Immature natural killer cell (primary cell): ENCODE data around the gene ASCC2. TPM values are rescaled to one million over a fixed set of nuclear protein-coding genes. Genes with fewer than 3 reads are reported as not detected.
A peak's percentile ranks its signal among the peaks of the same experiment; 100 is the strongest.

Source experiments
- DNase-seq, 3 donors: peaks; one replicate each; pipeline ENCODE4 v3.0.0; 2022; ENCODE audit warnings: mixed read lengths in 1 of 3
- H3K27ac Mint-ChIP-seq, 6 donors: one replicate each; pipeline ENCODE4 v1.8.0; 2020; ENCODE audit warnings: mixed read lengths in 6 of 6, mild to moderate bottlenecking in 5 of 6, inconsistent platforms in 4 of 6, moderate library complexity in 3 of 6
- H3K27me3 Mint-ChIP-seq, 3 donors: one replicate each; pipeline ENCODE4 v1.8.0; 2020 to 2021; ENCODE audit warnings: low read depth in 3 of 3, mild to moderate bottlenecking in 3 of 3, mixed read lengths in 3 of 3, moderate library complexity in 3 of 3, inconsistent platforms in 1 of 3
- H3K36me3 Mint-ChIP-seq, 3 donors: one replicate each; pipeline ENCODE4 v1.8.0; 2020; ENCODE audit warnings: mixed read lengths in 3 of 3, inconsistent platforms in 2 of 3, mild to moderate bottlenecking in 2 of 3
- H3K4me1 Mint-ChIP-seq, 2 donors: one replicate each; pipeline ENCODE4 v1.8.0; 2020; ENCODE audit warnings: inconsistent platforms in 2 of 2, mild to moderate bottlenecking in 2 of 2, mixed read lengths in 2 of 2, moderate library complexity in 1 of 2
- H3K4me3 Mint-ChIP-seq, 5 donors: one replicate each; pipeline ENCODE4 v1.8.0; 2020; ENCODE audit warnings: mild to moderate bottlenecking in 5 of 5, mixed read lengths in 5 of 5, inconsistent platforms in 3 of 5, moderate library complexity in 3 of 5
- H3K9me3 Mint-ChIP-seq, 6 donors: one replicate each; pipeline ENCODE4 v1.8.0; 2020; ENCODE audit warnings: mild to moderate bottlenecking in 6 of 6, mixed read lengths in 6 of 6, inconsistent platforms in 4 of 6, moderate library complexity in 3 of 6
- polyA plus RNA-seq, 3 donors: library from polyadenylated mRNA; unstranded; fragments of 300-500 nt; fragmentation: Illumina TruSeq; gene quantifications; one replicate each; pipeline ENCODE4 v1.2.3, GENCODE V29; 2021

Gene ASCC2
- polyA plus RNA-seq, 3 donors from 2014 or later, result 31.2 to 70.8 (median 40.8) TPM

- H3K36me3 Mint-ChIP-seq, result peaks cover 8 to 18% (median 12%) of the 10 kb centered on the region in 3 donors
- H3K27ac Mint-ChIP-seq, result peak overlapping the region in 1 of 6 donors; percentile 68
- H3K4me1 Mint-ChIP-seq, result no peaks in the 10 kb centered on the region
- no peak for DNase-seq
- no peaks in the 10 kb centered on the region for H3K9me3 Mint-ChIP-seq
- no peaks in the 10 kb centered on the region for H3K27me3 Mint-ChIP-seq
- no peak overlapping the region for H3K4me3 Mint-ChIP-seq
Measured at GRCh38 chr22:29786031-29786430, 52.0 kb downstream of the ASCC2 start.

GRCh38 chr22:29784451-29785361 lies 53.4 kb downstream of the ASCC2 start:
- no peak for DNase-seq
- Mint-ChIP-seq H3K36me3 (peaks cover 4 to 12% (median 12%) of the 10 kb centered on the region in 3 donors), H3K9me3 (no peaks in the 10 kb centered on the region), H3K4me1 (no peaks in the 10 kb centered on the region), H3K27ac (no peak overlapping the region), H3K4me3 (no peak overlapping the region), H3K27me3 (no peaks in the 10 kb centered on the region)

- no peak for DNase-seq
- no peaks in the 10 kb centered on the region for H3K27me3 Mint-ChIP-seq
- H3K4me3 Mint-ChIP-seq, result no peak overlapping the region
- H3K4me1 Mint-ChIP-seq, result no peaks in the 10 kb centered on the region
- H3K36me3 Mint-ChIP-seq, result peaks cover 0 to 4% (median 2%) of the 10 kb centered on the region in 3 donors
- H3K27ac Mint-ChIP-seq, result no peak overlapping the region
- no peaks in the 10 kb centered on the region for H3K9me3 Mint-ChIP-seq
Measured at GRCh38 chr22:29782061-29782845, 55.8 kb downstream of the ASCC2 start.

- DNase-seq, result no peak
- H3K36me3 Mint-ChIP-seq, result no peaks in the 10 kb centered on the region
- H3K27me3 Mint-ChIP-seq, result no peaks in the 10 kb centered on the region
- no peaks in the 10 kb centered on the region for H3K9me3 Mint-ChIP-seq
- no peaks in the 10 kb centered on the region for H3K4me1 Mint-ChIP-seq
- no peak overlapping the region for H3K4me3 Mint-ChIP-seq
- H3K27ac Mint-ChIP-seq, result peak overlapping the region in 1 of 6 donors; percentile 1
Measured at GRCh38 chr22:29780748-29781676, 57.1 kb downstream of the ASCC2 start.

- Mint-ChIP-seq H3K27me3 (peaks cover 0 to 2% (median 0%) of the 10 kb centered on the region in 3 donors), H3K9me3 (no peaks in the 10 kb centered on the region), H3K4me1 (no peaks in the 10 kb centered on the region), H3K4me3 (no peak overlapping the region), H3K27ac (no peak overlapping the region), H3K36me3 (no peaks in the 10 kb centered on the region)
- DNase-seq, result no peak
Measured at GRCh38 chr22:29780220-29780619, 57.9 kb downstream of the ASCC2 start.

- Mint-ChIP-seq H3K9me3 (no peaks in the 10 kb centered on the region), H3K4me3 (no peak overlapping the region), H3K27ac (no peak overlapping the region), H3K27me3 (peaks cover 0 to 2% (median 0%) of the 10 kb centered on the region in 3 donors), H3K36me3 (no peaks in the 10 kb centered on the region), H3K4me1 (peaks cover 7 to 18% of the 10 kb centered on the region in 2 donors)
- DNase-seq, result no peak
Measured at GRCh38 chr22:29773233-29773632, 64.8 kb downstream of the ASCC2 start.

- Mint-ChIP-seq H3K4me3 (no peak overlapping the region), H3K36me3 (no peaks in the 10 kb centered on the region), H3K27ac (peak overlapping the region in 1 of 6 donors; percentile 9), H3K4me1 (peaks cover 17 to 28% of the 10 kb centered on the region in 2 donors), H3K9me3 (no peaks in the 10 kb centered on the region), H3K27me3 (peaks cover 0 to 2% (median 0%) of the 10 kb centered on the region in 3 donors)
- no peak for DNase-seq
Measured at GRCh38 chr22:29772170-29772641, 65.9 kb downstream of the ASCC2 start.

- no peaks in the 10 kb centered on the region for H3K36me3 Mint-ChIP-seq
- no peak overlapping the region for H3K4me3 Mint-ChIP-seq
- H3K4me1 Mint-ChIP-seq, result peaks cover 36 to 49% of the 10 kb centered on the region in 2 donors
- peaks cover 0 to 3% (median 0%) of the 10 kb centered on the region in 3 donors for H3K27me3 Mint-ChIP-seq
- DNase-seq, result no peak
- no peaks in the 10 kb centered on the region for H3K9me3 Mint-ChIP-seq
- no peak overlapping the region for H3K27ac Mint-ChIP-seq
Measured at GRCh38 chr22:29769723-29770321, 68.3 kb downstream of the ASCC2 start.

GRCh38 chr22:29768052-29768693 lies 69.9 kb downstream of the ASCC2 start:
- H3K27ac Mint-ChIP-seq, result peak overlapping the region; percentile 94 to 99 (median 98)
- H3K36me3 Mint-ChIP-seq, result no peaks in the 10 kb centered on the region
- H3K4me1 Mint-ChIP-seq, result peaks cover 36 to 49% of the 10 kb centered on the region in 2 donors

GRCh38 chr22:29767171-29768051 lies 70.7 kb downstream of the ASCC2 start, which contains the start of gene UQCR10:
Gene UQCR10 (plus strand): TSS chr22:29767369. CDS start chr22:29767399, 30 bp downstream.
- peak within 1 kb of the TSS; percentile 98 to 100 (median 99) for H3K4me3 Mint-ChIP-seq
- no peaks in the 10 kb centered on the region for H3K9me3 Mint-ChIP-seq
- no peaks in the 10 kb centered on the region for H3K36me3 Mint-ChIP-seq
- peak; percentile 89 to 93 (median 93) for DNase-seq
- peak within 1 kb of the TSS; percentile 94 to 99 (median 98) for H3K27ac Mint-ChIP-seq
- H3K27me3 Mint-ChIP-seq, result peaks cover 0 to 3% (median 0%) of the 10 kb centered on the region in 3 donors
- peaks cover 36 to 49% of the 10 kb centered on the region in 2 donors for H3K4me1 Mint-ChIP-seq

More at GRCh38 chr22:29768052-29768693, 69.9 kb downstream of the ASCC2 start:
- Mint-ChIP-seq H3K9me3 (no peaks in the 10 kb centered on the region), H3K4me3 (peak overlapping the region; percentile 98 to 100 (median 99)), H3K27me3 (peaks cover 0 to 3% (median 0%) of the 10 kb centered on the region in 3 donors)
- no peak for DNase-seq

- Mint-ChIP-seq H3K4me3 (peak within 1 kb of the TSS; percentile 98 to 100 (median 99)), H3K27me3 (peaks cover 0 to 3% (median 0%) of the 10 kb centered on the region in 3 donors), H3K36me3 (no peaks in the 10 kb centered on the region), H3K4me1 (peaks cover 36 to 49% of the 10 kb centered on the region in 2 donors), H3K9me3 (no peaks in the 10 kb centered on the region), H3K27ac (peak within 1 kb of the TSS; percentile 94 to 99 (median 98))
- peak; percentile 88 to 92 (median 91) for DNase-seq
Measured at GRCh38 chr22:29766632-29767170, 71.4 kb downstream of the ASCC2 start, which contains the start of gene ZMAT5. Gene ZMAT5 (minus strand): TSS chr22:29767007. CDS start chr22:29748544, 18,463 bp downstream.
